H9 (cell line): ENCODE data around the gene NR0B2. TPM values are rescaled to one million over a fixed set of nuclear protein-coding genes. Genes with fewer than 3 reads are reported as not detected.

Experiments
- DNase-seq: peaks from one replicate; pipeline ENCODE4 v3.0.0-alpha.2; 2017
- H2AFZ ChIP-seq: one replicate; pipeline ENCODE4 v1.6.1; 2013; ENCODE audit warnings: mild to moderate bottlenecking, low read length, control low read depth, moderate library complexity
- H2AK5ac ChIP-seq: 2 replicates; pipeline ENCODE4 v1.6.1; 2013; ENCODE audit warnings: low read length, control low read depth, mixed read lengths; ENCODE audit not compliant: insufficient read length
- H2BK120ac ChIP-seq: one replicate; pipeline ENCODE4 v1.6.1; 2013; ENCODE audit warnings: low read depth, mild to moderate bottlenecking, low read length, control low read depth, inconsistent platforms; ENCODE audit not compliant: poor library complexity, severe bottlenecking
- H2BK12ac ChIP-seq: 2 replicates; pipeline ENCODE4 v1.6.1; 2013; ENCODE audit warnings: low read length, control low read depth, mixed read lengths, low read depth; ENCODE audit not compliant: insufficient read length
- H2BK15ac ChIP-seq: 2 replicates; pipeline ENCODE4 v1.6.1; 2013; ENCODE audit warnings: low read depth, low read length, control low read depth
- H2BK20ac ChIP-seq: one replicate; pipeline ENCODE4 v1.6.1; 2013; ENCODE audit warnings: low read depth, mild to moderate bottlenecking, low read length, control low read depth, inconsistent platforms; ENCODE audit not compliant: poor library complexity, severe bottlenecking
- H2BK5ac ChIP-seq: 2 replicates; pipeline ENCODE4 v1.6.1; 2013; ENCODE audit warnings: low read length, control low read depth, mixed read lengths; ENCODE audit not compliant: insufficient read length
- H3K14ac ChIP-seq: 2 replicates; pipeline ENCODE4 v1.6.1; 2013; ENCODE audit warnings: low read length, control low read depth; ENCODE audit not compliant: insufficient read depth
- H3K18ac ChIP-seq: 2 replicates; pipeline ENCODE4 v1.6.1; 2013; ENCODE audit warnings: low read depth, mild to moderate bottlenecking, mixed read lengths, low read length, control low read depth; ENCODE audit not compliant: insufficient read length
- H3K23ac ChIP-seq: 2 replicates; pipeline ENCODE4 v1.6.1; 2013; ENCODE audit warnings: low read length, control low read depth, mixed read lengths, low read depth; ENCODE audit not compliant: insufficient read length
- H3K23me2 ChIP-seq: 2 replicates; pipeline ENCODE4 v1.6.1; 2013; ENCODE audit warnings: low read depth, mild to moderate bottlenecking, mixed read lengths, low read length, control low read depth; ENCODE audit not compliant: insufficient read length, poor library complexity, severe bottlenecking
- H3K27ac ChIP-seq: 2 replicates; pipeline ENCODE4 v1.5.1; 2013; ENCODE audit warnings: low read length, control low read depth, mixed read lengths, low read depth; ENCODE audit not compliant: insufficient read length
- H3K27me3 ChIP-seq: 2 replicates; pipeline ENCODE4 v1.6.1; 2013; ENCODE audit warnings: low read length, control low read depth, inconsistent platforms; ENCODE audit not compliant: insufficient read depth
- H3K4ac ChIP-seq: 2 replicates; pipeline ENCODE4 v1.6.1; 2013; ENCODE audit warnings: low read depth, mild to moderate bottlenecking, control low read depth, inconsistent platforms, low read length, moderate library complexity
- H3K4me1 ChIP-seq: 2 replicates; pipeline ENCODE4 v1.6.1; 2013; ENCODE audit warnings: low read length, control low read depth, inconsistent platforms; ENCODE audit not compliant: insufficient read depth
- H3K4me2 ChIP-seq: 2 replicates; pipeline ENCODE4 v1.6.1; 2013; ENCODE audit warnings: low read length, control low read depth, mixed read lengths; ENCODE audit not compliant: insufficient read length, insufficient read depth
- H3K56ac ChIP-seq: 2 replicates; pipeline ENCODE4 v1.6.1; 2013; ENCODE audit warnings: low read depth, mild to moderate bottlenecking, mixed read lengths, low read length, control low read depth; ENCODE audit not compliant: insufficient read length
- H3K79me1 ChIP-seq: 2 replicates; pipeline ENCODE4 v1.6.1; 2013; ENCODE audit warnings: low read depth, mild to moderate bottlenecking, moderate library complexity, low read length, control low read depth, inconsistent platforms; ENCODE audit not compliant: insufficient read depth, poor library complexity, severe bottlenecking
- H3K79me2 ChIP-seq: 2 replicates; pipeline ENCODE4 v1.6.1; 2013; ENCODE audit warnings: low read length, control low read depth, inconsistent platforms; ENCODE audit not compliant: insufficient read depth
- H3K9ac ChIP-seq: 2 replicates; pipeline ENCODE4 v1.6.1; 2013; ENCODE audit warnings: low read length, control low read depth, mixed read lengths; ENCODE audit not compliant: insufficient read length; ENCODE audit errors: extremely low read depth
- H3K9me3 ChIP-seq: one replicate; pipeline ENCODE4 v1.6.1; 2013; ENCODE audit warnings: low read depth, low read length, inconsistent platforms; ENCODE audit not compliant: control insufficient read depth
- H3T11ph ChIP-seq: one replicate; pipeline ENCODE4 v1.6.1; 2013; ENCODE audit warnings: mild to moderate bottlenecking, low read length, control low read depth, inconsistent platforms
- H4K20me1 ChIP-seq: one replicate; pipeline ENCODE4 v1.6.1; 2013; ENCODE audit not compliant: control insufficient read depth, insufficient read length, insufficient read depth
- H4K5ac ChIP-seq: 2 replicates; pipeline ENCODE4 v1.6.1; 2013; ENCODE audit warnings: low read depth, mild to moderate bottlenecking, mixed read lengths, low read length, control low read depth; ENCODE audit not compliant: insufficient read length
- H4K8ac ChIP-seq: replicated peaks from 2 replicates; pipeline ENCODE4 v1.6.1; 2013; ENCODE audit warnings: low read length, control low read depth, mixed read lengths, low read depth; ENCODE audit not compliant: insufficient read length
- H4K91ac ChIP-seq: 2 replicates; pipeline ENCODE4 v1.6.1; 2013; ENCODE audit warnings: low read depth, mild to moderate bottlenecking, moderate library complexity, mixed read lengths, low read length, control low read depth; ENCODE audit not compliant: insufficient read length
- H3K27ac Mint-ChIP-seq, 3 experiments: 2 replicates in 2 of 3; 3 replicates in 1 of 3; pipeline ENCODE4 v1.8.0; 2020 to 2021; ENCODE audit warnings: mixed read lengths in 3 of 3, mild to moderate bottlenecking in 1 of 3, moderate library complexity in 1 of 3
- H3K27me3 Mint-ChIP-seq: 2 replicates; pipeline ENCODE4 v1.8.0; 2021; ENCODE audit warnings: low read depth, mild to moderate bottlenecking, moderate library complexity, mixed read lengths
- H3K36me3 Mint-ChIP-seq, 3 experiments: 2 replicates in 2 of 3; 3 replicates in 1 of 3; pipeline ENCODE4 v1.8.0; 2020 to 2021; ENCODE audit warnings: low read depth in 3 of 3, mixed read lengths in 3 of 3; ENCODE audit not compliant: insufficient read depth in 1 of 3
- H3K4me1 Mint-ChIP-seq, 2 experiments: 2 replicates each; pipeline ENCODE4 v1.8.0; 2020; ENCODE audit warnings: mixed read lengths in 2 of 2
- H3K4me3 Mint-ChIP-seq, 2 experiments: 2 replicates in 1 of 2; 3 replicates in 1 of 2; pipeline ENCODE4 v1.8.0; 2020 to 2021; ENCODE audit warnings: mild to moderate bottlenecking in 2 of 2, mixed read lengths in 2 of 2, moderate library complexity in 1 of 2
- H3K9me3 Mint-ChIP-seq, 2 experiments: 2 replicates in 1 of 2; 3 replicates in 1 of 2; pipeline ENCODE4 v1.8.0; 2020; ENCODE audit warnings: mild to moderate bottlenecking in 2 of 2, mixed read lengths in 2 of 2, moderate library complexity in 1 of 2
- CTCF ChIP-seq: fragments of 200-600 bp; sonication (generic); conservative IDR thresholded peaks from 3 replicates; pipeline ENCODE4 v1.8.0; 2021; ENCODE audit warnings: antibody characterized with exemption, mild to moderate bottlenecking
- WGBS: extraction: QIAGEN DNeasy Blood & Tissue Kit; methylation state at CpG from one replicate; pipeline ENCODE4 v1.1.7; 2013; ENCODE audit warnings: missing lambda C conversion rate, low lambda C conversion rate, mixed read lengths; ENCODE audit not compliant: insufficient read length; ENCODE audit errors: extremely low coverage; 5-methylcytosine and 5-hydroxymethylcytosine counted together
- total RNA-seq: library from RNA; stranded (reverse); gene quantifications from 2 replicates; pipeline ENCODE4 v1.2.1, GENCODE V29; 2021

The NR0B2 gene
- total RNA-seq, 1 experiment from 2014 or later, result not detected

DNA sequence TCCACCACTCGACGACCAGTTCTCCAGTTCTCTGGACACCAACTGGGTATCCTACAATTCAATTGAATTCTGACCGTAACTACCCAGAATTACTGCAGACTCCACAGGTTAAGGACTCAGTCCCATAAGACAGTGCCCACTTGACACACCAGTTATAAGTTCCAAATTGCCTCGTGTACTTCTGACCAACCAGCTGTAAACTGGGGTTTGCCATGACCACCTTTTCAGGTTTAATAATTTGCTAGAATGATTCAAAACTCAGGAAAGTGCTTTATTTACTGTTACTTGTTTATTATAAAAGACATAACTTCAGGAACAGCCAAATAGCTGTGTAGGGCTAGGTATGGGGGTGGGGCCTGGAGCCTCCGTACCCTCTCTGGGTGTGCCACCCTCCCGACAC is 23.0 kb upstream of the NR0B2 start:
- no peak overlapping the region for H3T11ph ChIP-seq
- H3K23ac ChIP-seq, result no peak overlapping the region
- no peak overlapping the region for H3K4ac ChIP-seq
- peaks cover 26 to 66% (median 46%) of the 10 kb centered on the region in 3 experiments; a peak in 6 of 7 replicates for H3K36me3 Mint-ChIP-seq
- no peak overlapping the region for H4K91ac ChIP-seq
- no peak for TF ChIP-seq CTCF
- H3K23me2 ChIP-seq, result no peaks in the 10 kb centered on the region
- no peak overlapping the region for H2BK120ac ChIP-seq
- no peaks in the 10 kb centered on the region for H3K9me3 ChIP-seq
- H2BK15ac ChIP-seq, result no peak overlapping the region
- no peaks in the 10 kb centered on the region for H3K4me1 ChIP-seq
- no peaks in the 10 kb centered on the region for H3K27me3 ChIP-seq
- no peak for DNase-seq
- no peak overlapping the region for H2BK20ac ChIP-seq
- H2AK5ac ChIP-seq, result no peak overlapping the region
- H3K9me3 Mint-ChIP-seq, result no peaks in the 10 kb centered on the region; a peak in 1 of 5 replicates
- no peak overlapping the region for H3K18ac ChIP-seq
- H3K56ac ChIP-seq, result no peak overlapping the region
- no peak overlapping the region for H2BK12ac ChIP-seq
- H2AFZ ChIP-seq, result no peak overlapping the region
- H3K27ac ChIP-seq, result no peak overlapping the region
- H3K27me3 Mint-ChIP-seq, result no peaks in the 10 kb centered on the region
- H4K8ac ChIP-seq, result no peak overlapping the region
- no CpG with 5 or more reads among the region's 6 CpGs for WGBS
- no peak overlapping the region for H4K5ac ChIP-seq
- no peak overlapping the region for H3K4me2 ChIP-seq
- H3K9ac ChIP-seq, result no peak overlapping the region
- H3K27ac Mint-ChIP-seq, result peak overlapping the region in 2 of 3 experiments; percentile 40 to 53; a peak in 4 of 7 replicates
- no peaks in the 10 kb centered on the region for H4K20me1 ChIP-seq
- peaks cover 4% of the 10 kb centered on the region for H3K79me1 ChIP-seq
- peaks cover 0 to 4% of the 10 kb centered on the region in 2 experiments; a peak in 1 of 4 replicates for H3K4me1 Mint-ChIP-seq
- H3K79me2 ChIP-seq, result no peaks in the 10 kb centered on the region; the same call in 1 of the 2 replicates
- no peak overlapping the region for H3K14ac ChIP-seq
- no peak overlapping the region for H3K4me3 Mint-ChIP-seq
- H2BK5ac ChIP-seq, result no peak overlapping the region
